OCI-LY3 (cell line): Measurements from ENCODE around the gene TMEM120A.

ENCODE experiments used
- EZH2phosphoT487 ChIP-seq: fragments of 200-600 bp; shearing (Covaris generic); IDR thresholded peaks from 2 replicates; pipeline ENCODE4 v1.6.1; 2018; ENCODE audit warnings: antibody characterized with exemption, mixed run types, low read depth
- TF ChIP-seq, protein P1 (sequence below): fragments of 200-600, 300-600 bp; sonication (generic); IDR thresholded peaks from 2 replicates; pipeline ENCODE4 v1.5.1; 2014; ENCODE audit warnings: antibody characterized with exemption, low read length, low read depth

DNA sequence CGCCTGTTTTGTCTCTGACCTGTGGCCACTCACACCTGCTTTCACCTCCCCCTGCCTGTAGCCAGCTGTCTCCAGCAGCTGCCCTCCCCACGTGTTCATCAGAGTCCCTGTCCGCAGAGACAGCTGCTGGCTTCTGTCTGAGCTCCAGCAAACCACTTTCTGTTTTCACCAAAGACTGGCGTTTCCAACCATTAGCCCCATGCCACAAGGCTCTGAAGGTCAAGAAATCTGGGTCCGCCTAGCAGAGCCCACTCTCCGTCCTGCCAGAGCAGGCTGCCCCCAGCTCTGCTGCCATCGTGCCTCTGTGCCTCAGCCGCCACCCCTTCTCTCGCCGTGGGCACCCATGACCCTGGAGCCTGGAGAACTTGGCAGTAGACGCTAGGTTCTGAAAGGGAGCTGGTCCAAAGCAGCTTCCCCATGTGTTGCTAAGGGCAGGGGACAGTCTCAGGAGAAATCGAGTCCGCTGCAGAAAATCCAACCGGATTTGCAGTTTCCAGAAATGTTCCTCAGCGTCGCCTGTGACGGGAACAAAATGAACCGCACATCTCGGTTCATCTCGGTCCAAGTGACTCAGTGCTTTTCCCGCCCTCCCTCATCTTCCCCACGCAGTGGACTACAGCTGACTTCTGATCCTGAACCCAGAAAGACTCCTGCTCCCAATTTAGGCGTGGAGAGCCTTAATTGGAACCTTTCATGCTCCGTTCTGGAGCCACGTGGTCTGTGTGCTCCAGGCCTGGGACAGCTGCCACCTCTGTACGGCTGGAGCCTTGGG lies 28.0 kb downstream of the TMEM120A start:
- TF ChIP-seq, protein P1, sequence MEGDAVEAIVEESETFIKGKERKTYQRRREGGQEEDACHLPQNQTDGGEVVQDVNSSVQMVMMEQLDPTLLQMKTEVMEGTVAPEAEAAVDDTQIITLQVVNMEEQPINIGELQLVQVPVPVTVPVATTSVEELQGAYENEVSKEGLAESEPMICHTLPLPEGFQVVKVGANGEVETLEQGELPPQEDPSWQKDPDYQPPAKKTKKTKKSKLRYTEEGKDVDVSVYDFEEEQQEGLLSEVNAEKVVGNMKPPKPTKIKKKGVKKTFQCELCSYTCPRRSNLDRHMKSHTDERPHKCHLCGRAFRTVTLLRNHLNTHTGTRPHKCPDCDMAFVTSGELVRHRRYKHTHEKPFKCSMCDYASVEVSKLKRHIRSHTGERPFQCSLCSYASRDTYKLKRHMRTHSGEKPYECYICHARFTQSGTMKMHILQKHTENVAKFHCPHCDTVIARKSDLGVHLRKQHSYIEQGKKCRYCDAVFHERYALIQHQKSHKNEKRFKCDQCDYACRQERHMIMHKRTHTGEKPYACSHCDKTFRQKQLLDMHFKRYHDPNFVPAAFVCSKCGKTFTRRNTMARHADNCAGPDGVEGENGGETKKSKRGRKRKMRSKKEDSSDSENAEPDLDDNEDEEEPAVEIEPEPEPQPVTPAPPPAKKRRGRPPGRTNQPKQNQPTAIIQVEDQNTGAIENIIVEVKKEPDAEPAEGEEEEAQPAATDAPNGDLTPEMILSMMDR, result no peak
- TF ChIP-seq EZH2phosphoT487, result no peak
